T47D (cell line): ENCODE data around the gene SEC14L5.

ENCODE experiments used
- DNase-seq, 2 experiments: peaks; one replicate each; pipeline versions ENCODE4 v3.0.0 to v3.0.0-alpha.2; 2011 to 2012; ENCODE audit warnings: low read depth in 1 of 2, low spot score in 1 of 2
- JUND ChIP-seq: IDR thresholded peaks from 2 replicates; pipeline ENCODE4 v1.6.1; 2012; ENCODE audit warnings: low read depth
- in situ Hi-C: cut with HindIII; loops from 2 replicates; pipeline ENCODE4 v1.10.0; 2016; ENCODE audit warnings: low sequenced_read_pairs, low pct_unique_long_range_greater_than_20kb

SEC14L5 gene

GRCh38 chr16:4957720-4958509 lies at the start of gene SEC14L5:
TSS of gene SEC14L5 (plus strand) at chr16:4958330. CDS start at chr16:4959324, 994 bp downstream.
- no peak for TF ChIP-seq JUND
- peak; percentile 96 to 98 for DNase-seq
- in situ Hi-C loops = no loop called here

GRCh38 chr16:4908854-4909401 lies 49.2 kb upstream of the SEC14L5 start:
- no peak for DNase-seq
- no peak for TF ChIP-seq JUND
- in situ Hi-C loops = no loop called here

GRCh38 chr16:4909825-4910224 lies 48.3 kb upstream of the SEC14L5 start:
- TF ChIP-seq JUND = no peak

GRCh38 chr16:4910828-4911227 lies 47.3 kb upstream of the SEC14L5 start:
- in situ Hi-C loops = no loop called here
- TF ChIP-seq JUND = no peak
- no peak for DNase-seq

More at GRCh38 chr16:4909825-4910224, 48.3 kb upstream of the SEC14L5 start:
- DNase-seq = no peak
- in situ Hi-C loops = no loop called here

GRCh38 chr16:4911970-4912386 lies 46.2 kb upstream of the SEC14L5 start:
- TF ChIP-seq JUND = no peak
- in situ Hi-C loops = no loop called here
- DNase-seq = no peak

GRCh38 chr16:4913130-4913773 lies 44.9 kb upstream of the SEC14L5 start:
- TF ChIP-seq JUND = no peak
- in situ Hi-C loops = no loop called here
- DNase-seq = no peak

GRCh38 chr16:4913774-4914525 lies 44.2 kb upstream of the SEC14L5 start:
- TF ChIP-seq JUND = no peak
- DNase-seq = no peak
- in situ Hi-C loops = no loop called here

GRCh38 chr16:4914528-4915225 lies 43.5 kb upstream of the SEC14L5 start:
- DNase-seq = no peak
- no peak for TF ChIP-seq JUND
- in situ Hi-C loops = no loop called here

GRCh38 chr16:4915226-4915761 lies 42.8 kb upstream of the SEC14L5 start:
- no peak for DNase-seq
- no peak for TF ChIP-seq JUND
- in situ Hi-C loops = no loop called here

- TF ChIP-seq JUND = no peak
- in situ Hi-C loops = no loop called here
- DNase-seq = no peak
Measured at GRCh38 chr16:4917117-4917516, 41.0 kb upstream of the SEC14L5 start.

- in situ Hi-C loops = no loop called here
- TF ChIP-seq JUND = no peak
- peak in 1 of 2 experiments; percentile 69 for DNase-seq
Measured at GRCh38 chr16:4918781-4919251, 39.3 kb upstream of the SEC14L5 start.

- in situ Hi-C loops = no loop called here
- DNase-seq = no peak
- TF ChIP-seq JUND = no peak
Measured at GRCh38 chr16:4920826-4921225, 37.3 kb upstream of the SEC14L5 start.
